ENCODE measurements around the gene CBX6.

DNA sequence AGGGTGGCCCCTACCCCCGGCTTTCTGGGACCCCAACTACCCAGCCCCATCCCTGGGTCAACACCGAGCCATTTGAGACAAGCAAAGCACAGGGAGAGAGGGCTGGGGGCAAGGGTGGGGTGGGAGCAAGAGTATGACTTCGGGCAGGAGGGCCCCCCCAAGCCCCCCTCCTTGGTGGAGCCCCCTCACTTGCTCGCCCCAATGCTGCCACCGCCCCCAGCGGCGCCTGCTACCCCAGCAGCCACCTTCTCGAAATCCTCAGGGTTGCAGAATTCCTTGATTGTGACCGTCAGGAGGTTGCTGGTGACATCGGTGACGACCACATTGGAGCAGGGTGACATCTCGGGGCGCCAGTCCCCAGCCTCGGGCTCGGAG is 6.0 kb downstream of the CBX6 start:
- TF ChIP-seq CTCF (IDR thresholded peaks at IDR 0.05) (no peak), POLR2A (IDR thresholded peaks at IDR 0.05) (no peak)
